ENCODE results near the gene HOXA13. TPM values are rescaled to one million over a fixed set of nuclear protein-coding genes. Genes with fewer than 3 reads are reported as not detected.

The HOXA13 gene
- total RNA-seq, 2 donors from 2014 or later: not detected

GRCh38 chr7:27242154-27242553 is 42.3 kb upstream of the HOXA13 start:
- peaks cover 6% of the 10 kb centered on the region in 2 donors for H3K4me1 Mint-ChIP-seq (ENCODE audit: low read depth in 2 of 2)
- H3K27ac Mint-ChIP-seq: no peak overlapping the region
- H3K36me3 Mint-ChIP-seq: no peaks in the 10 kb centered on the region
- no peak for ATAC-seq
- H3K4me3 Mint-ChIP-seq: peak overlapping the region; percentile 39
- no peaks in the 10 kb centered on the region for H3K9me3 Mint-ChIP-seq
- H3K27me3 Mint-ChIP-seq: peaks cover 53 to 75% of the 10 kb centered on the region in 2 donors
- no peak for DNase-seq (ENCODE audit: low spot score)

GRCh38 chr7:27241189-27242056 is 41.5 kb upstream of the HOXA13 start:
- peaks cover 55 to 77% of the 10 kb centered on the region in 2 donors for H3K27me3 Mint-ChIP-seq
- ATAC-seq: no peak
- H3K36me3 Mint-ChIP-seq: no peaks in the 10 kb centered on the region
- H3K4me1 Mint-ChIP-seq (ENCODE audit: low read depth in 2 of 2): peaks cover 6 to 7% of the 10 kb centered on the region in 2 donors
- no peaks in the 10 kb centered on the region for H3K9me3 Mint-ChIP-seq
- no peak overlapping the region for H3K27ac Mint-ChIP-seq
- no peak overlapping the region for H3K4me3 Mint-ChIP-seq
- no peak for DNase-seq (ENCODE audit: low spot score)

GRCh38 chr7:27240015-27240731 is 40.3 kb upstream of the HOXA13 start:
- peaks cover 6 to 8% of the 10 kb centered on the region in 2 donors for H3K4me1 Mint-ChIP-seq (ENCODE audit: low read depth in 2 of 2)
- no peaks in the 10 kb centered on the region for H3K9me3 Mint-ChIP-seq
- no peak overlapping the region for H3K4me3 Mint-ChIP-seq

GRCh38 chr7:27239387-27240014 is 39.6 kb upstream of the HOXA13 start:
- peaks cover 6 to 8% of the 10 kb centered on the region in 2 donors for H3K4me1 Mint-ChIP-seq (ENCODE audit: low read depth in 2 of 2)
- no peaks in the 10 kb centered on the region for H3K9me3 Mint-ChIP-seq
- ATAC-seq: no peak
- H3K36me3 Mint-ChIP-seq: no peaks in the 10 kb centered on the region
- no peak for DNase-seq (ENCODE audit: low spot score)
- H3K27ac Mint-ChIP-seq: no peak overlapping the region
- no peak overlapping the region for H3K4me3 Mint-ChIP-seq
- H3K27me3 Mint-ChIP-seq: peaks cover 57 to 78% of the 10 kb centered on the region in 2 donors

More at GRCh38 chr7:27240015-27240731, 40.3 kb upstream of the HOXA13 start:
- Mint-ChIP-seq H3K27ac (no peak overlapping the region), H3K36me3 (no peaks in the 10 kb centered on the region), H3K27me3 (peaks cover 61 to 83% of the 10 kb centered on the region in 2 donors)
- no peak for DNase-seq (ENCODE audit: low spot score)
- no peak for ATAC-seq

- no peaks in the 10 kb centered on the region for H3K36me3 Mint-ChIP-seq
- H3K27ac Mint-ChIP-seq: no peak overlapping the region
- DNase-seq (ENCODE audit: low spot score): no peak
- peaks cover 58 to 78% of the 10 kb centered on the region in 2 donors for H3K27me3 Mint-ChIP-seq
- no peak for ATAC-seq
- H3K4me3 Mint-ChIP-seq: no peak overlapping the region
- no peaks in the 10 kb centered on the region for H3K9me3 Mint-ChIP-seq
- H3K4me1 Mint-ChIP-seq (ENCODE audit: low read depth in 2 of 2): peaks cover 6 to 8% of the 10 kb centered on the region in 2 donors
These were observed 39.1 kb upstream of the HOXA13 start for GRCh38 chr7:27238979-27239386.

GRCh38 chr7:27237735-27238334 is 37.9 kb upstream of the HOXA13 start:
- Mint-ChIP-seq H3K4me1 (ENCODE audit: low read depth in 2 of 2) (peaks cover 6% of the 10 kb centered on the region in 2 donors), H3K27ac (peak overlapping the region in 1 of 2 donors; percentile 27)
- ATAC-seq: peak; percentile 22 to 63

GRCh38 chr7:27235387-27236311 is 35.8 kb upstream of the HOXA13 start:
- no peaks in the 10 kb centered on the region for H3K36me3 Mint-ChIP-seq
- DNase-seq (ENCODE audit: low spot score) (no peak), ATAC-seq (peak in 1 of 2 donors; percentile 17)
- H3K9me3 Mint-ChIP-seq: no peaks in the 10 kb centered on the region
- peaks cover 0 to 2% of the 10 kb centered on the region in 2 donors for H3K4me1 Mint-ChIP-seq (ENCODE audit: low read depth in 2 of 2)
- H3K27ac Mint-ChIP-seq: no peak overlapping the region
- H3K4me3 Mint-ChIP-seq: no peak overlapping the region
- peaks cover 47 to 50% of the 10 kb centered on the region in 2 donors for H3K27me3 Mint-ChIP-seq

More at GRCh38 chr7:27237735-27238334, 37.9 kb upstream of the HOXA13 start:
- no peak for DNase-seq (ENCODE audit: low spot score)
- H3K27me3 Mint-ChIP-seq: peaks cover 59 to 72% of the 10 kb centered on the region in 2 donors
- H3K36me3 Mint-ChIP-seq: no peaks in the 10 kb centered on the region
- no peaks in the 10 kb centered on the region for H3K9me3 Mint-ChIP-seq
- H3K4me3 Mint-ChIP-seq: no peak overlapping the region

- no peaks in the 10 kb centered on the region for H3K36me3 Mint-ChIP-seq
- H3K27me3 Mint-ChIP-seq: peaks cover 41 to 56% of the 10 kb centered on the region in 2 donors
- no peak for ATAC-seq
- H3K4me3 Mint-ChIP-seq: no peak overlapping the region
- H3K9me3 Mint-ChIP-seq: no peaks in the 10 kb centered on the region
- H3K4me1 Mint-ChIP-seq (ENCODE audit: low read depth in 2 of 2): no peaks in the 10 kb centered on the region
- no peak for DNase-seq (ENCODE audit: low spot score)
- H3K27ac Mint-ChIP-seq: no peak overlapping the region
These were observed 29.6 kb upstream of the HOXA13 start for GRCh38 chr7:27229448-27229847.

GRCh38 chr7:27224983-27225934 is 25.4 kb upstream of the HOXA13 start:
- Mint-ChIP-seq H3K36me3 (no peaks in the 10 kb centered on the region), H3K27ac (no peak overlapping the region), H3K4me1 (ENCODE audit: low read depth in 2 of 2) (peaks cover 0 to 4% of the 10 kb centered on the region in 2 donors), H3K9me3 (no peaks in the 10 kb centered on the region), H3K4me3 (no peak overlapping the region), H3K27me3 (peaks cover 49 to 86% of the 10 kb centered on the region in 2 donors)
- ATAC-seq (no peak), DNase-seq (ENCODE audit: low spot score) (no peak)

GRCh38 chr7:27223941-27224575 is 24.2 kb upstream of the HOXA13 start:
- Mint-ChIP-seq H3K4me3 (no peak overlapping the region), H3K9me3 (no peaks in the 10 kb centered on the region), H3K27me3 (peaks cover 50 to 87% of the 10 kb centered on the region in 2 donors), H3K4me1 (ENCODE audit: low read depth in 2 of 2) (peaks cover 4 to 5% of the 10 kb centered on the region in 2 donors), H3K36me3 (no peaks in the 10 kb centered on the region), H3K27ac (no peak overlapping the region)
- DNase-seq (ENCODE audit: low spot score) (no peak), ATAC-seq (no peak)

- peaks cover 4 to 5% of the 10 kb centered on the region in 2 donors for H3K4me1 Mint-ChIP-seq (ENCODE audit: low read depth in 2 of 2)
- H3K4me3 Mint-ChIP-seq: no peak overlapping the region
- H3K36me3 Mint-ChIP-seq: no peaks in the 10 kb centered on the region
- no peak overlapping the region for H3K27ac Mint-ChIP-seq
- DNase-seq (ENCODE audit: low spot score): no peak
- no peaks in the 10 kb centered on the region for H3K9me3 Mint-ChIP-seq
- H3K27me3 Mint-ChIP-seq: peaks cover 47 to 84% of the 10 kb centered on the region in 2 donors
- ATAC-seq: no peak
These were observed 21.4 kb upstream of the HOXA13 start for GRCh38 chr7:27221201-27221797.

All from natural killer cell treated with Interleukin-12 subunit alpha and Interleukin-12 subunit beta and Interleukin-15 and Interleukin-18, amount 100 ng/mL, for 72 hours (primary cell).